Fibroblast of lung (primary cell): ENCODE data around the gene ROBO1.

Experiments
- EZH2 ChIP-seq: IDR thresholded peaks from 2 replicates; pipeline ENCODE4 v1.5.1; 2012; ENCODE audit warnings: low read length, control low read depth, mild to moderate bottlenecking; ENCODE audit errors: missing control alignments
- TF ChIP-seq, protein P1 (sequence below), 2 donors: IDR thresholded peaks in 1 of 2; conservative IDR thresholded peaks in 1 of 2; 1 replicate in 1 of 2; 2 replicates in 1 of 2; pipeline ENCODE4 v1.5.1; 2011 to 2012; ENCODE audit warnings: low read length in 2 of 2, control low read depth in 1 of 2, inconsistent platforms in 1 of 2, low read depth in 1 of 2, mild to moderate bottlenecking in 1 of 2

GRCh38 chr3:78792733-78793132 lies 975.1 kb downstream of the ROBO1 start:
- TF ChIP-seq, protein P1, sequence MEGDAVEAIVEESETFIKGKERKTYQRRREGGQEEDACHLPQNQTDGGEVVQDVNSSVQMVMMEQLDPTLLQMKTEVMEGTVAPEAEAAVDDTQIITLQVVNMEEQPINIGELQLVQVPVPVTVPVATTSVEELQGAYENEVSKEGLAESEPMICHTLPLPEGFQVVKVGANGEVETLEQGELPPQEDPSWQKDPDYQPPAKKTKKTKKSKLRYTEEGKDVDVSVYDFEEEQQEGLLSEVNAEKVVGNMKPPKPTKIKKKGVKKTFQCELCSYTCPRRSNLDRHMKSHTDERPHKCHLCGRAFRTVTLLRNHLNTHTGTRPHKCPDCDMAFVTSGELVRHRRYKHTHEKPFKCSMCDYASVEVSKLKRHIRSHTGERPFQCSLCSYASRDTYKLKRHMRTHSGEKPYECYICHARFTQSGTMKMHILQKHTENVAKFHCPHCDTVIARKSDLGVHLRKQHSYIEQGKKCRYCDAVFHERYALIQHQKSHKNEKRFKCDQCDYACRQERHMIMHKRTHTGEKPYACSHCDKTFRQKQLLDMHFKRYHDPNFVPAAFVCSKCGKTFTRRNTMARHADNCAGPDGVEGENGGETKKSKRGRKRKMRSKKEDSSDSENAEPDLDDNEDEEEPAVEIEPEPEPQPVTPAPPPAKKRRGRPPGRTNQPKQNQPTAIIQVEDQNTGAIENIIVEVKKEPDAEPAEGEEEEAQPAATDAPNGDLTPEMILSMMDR (conservative IDR thresholded peaks at IDR 0.05 in 1 of 2, IDR thresholded peaks at IDR 0.05 in 1 of 2; ENCODE audit: low read depth in 1 of 2, low read length in 2 of 2), result no peak
- TF ChIP-seq EZH2, result no peak
